Erythroblast (primary cell): Measurements from ENCODE around the gene HMGN1.
A peak's percentile ranks its signal among the peaks of the same experiment; 100 is the strongest.

Source experiments
- DNase-seq, 2 experiments: peaks; one replicate each; lab custom pipeline; 2025; lab: John Stamatoyannopoulos, UW
- GATA1 ChIP-seq: IDR thresholded peaks from 2 replicates; pipeline ENCODE4 v1.6.1; 2011; ENCODE audit warnings: low read depth, mild to moderate bottlenecking, control low read depth, low read length, moderate library complexity
- POLR2A ChIP-seq: IDR thresholded peaks from 2 replicates; pipeline ENCODE4 v1.6.1; 2011; ENCODE audit warnings: mild to moderate bottlenecking, low read length

The HMGN1 gene

DNA sequence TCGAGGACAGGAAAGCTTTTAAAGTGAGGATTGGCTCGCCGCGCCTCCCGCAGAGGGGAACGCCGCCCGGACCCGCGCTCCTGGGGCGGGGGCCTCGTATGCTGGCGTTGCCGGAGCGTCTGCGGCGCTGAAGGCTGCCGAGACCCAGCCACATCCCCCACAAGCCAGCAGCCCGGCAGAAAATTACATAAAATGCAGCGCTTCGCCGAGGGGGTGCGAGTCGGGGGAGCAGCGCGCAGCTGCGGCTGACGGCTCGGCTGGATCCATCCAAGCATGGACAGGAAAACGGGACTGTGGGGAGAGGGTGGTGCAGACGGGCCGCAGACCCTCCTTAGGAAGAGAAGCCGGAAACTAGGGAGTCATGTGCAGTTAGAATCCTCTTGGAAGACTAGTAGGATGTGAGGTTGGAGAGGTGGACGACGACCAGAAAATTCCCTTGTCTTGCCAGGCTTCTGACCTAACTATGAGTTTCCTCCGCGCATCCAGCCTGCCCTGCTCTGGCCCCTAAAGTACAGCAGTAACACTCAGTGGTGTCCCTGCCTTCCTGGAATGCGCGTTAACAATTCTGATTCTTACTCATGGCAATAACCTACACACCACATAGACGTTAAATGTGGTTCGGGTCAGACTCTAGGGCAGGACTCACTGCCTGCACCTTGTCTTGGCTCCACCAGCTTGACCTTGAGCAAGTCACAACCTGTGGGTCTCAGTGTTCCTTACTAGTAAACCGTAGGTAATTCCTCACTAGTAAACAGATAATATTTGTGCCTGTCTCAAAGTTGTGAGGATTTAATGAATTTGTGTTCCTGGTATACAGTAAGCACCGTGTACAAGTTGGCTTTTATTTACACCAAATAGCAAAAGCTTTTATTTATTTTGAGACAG is 34.5 kb downstream of the HMGN1 start:
- DNase-seq, result peak; percentile 57 to 68
- no peak for TF ChIP-seq GATA1
- no peak for TF ChIP-seq POLR2A

DNA sequence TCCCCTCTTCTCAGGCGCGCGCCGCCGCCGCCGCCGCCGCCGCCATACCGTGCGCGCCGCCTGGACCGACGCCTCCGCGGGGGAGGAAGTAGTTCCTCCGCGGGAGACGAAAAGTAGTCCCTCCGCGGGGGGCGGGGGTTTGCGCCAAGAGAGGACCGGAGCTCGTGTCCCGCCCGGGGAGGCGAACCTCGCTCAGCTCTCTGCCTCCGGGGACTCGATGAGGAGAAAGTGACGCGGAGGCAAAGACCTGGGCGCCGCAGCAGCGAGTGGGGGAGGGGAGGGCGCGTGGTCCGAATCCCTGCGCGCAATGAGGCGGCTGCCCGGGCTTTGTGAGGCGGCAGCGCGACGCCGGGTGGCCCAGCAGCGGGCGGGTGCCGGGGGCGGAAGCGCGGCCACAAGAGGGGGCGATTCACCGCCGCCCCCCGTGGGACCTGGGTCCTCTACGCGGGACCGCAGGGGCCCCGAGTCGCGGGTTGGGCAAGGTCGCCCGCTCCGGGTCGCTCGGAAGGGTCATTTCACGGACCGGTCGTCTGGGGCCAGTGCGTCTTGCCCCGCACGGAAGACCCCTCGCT is 35.2 kb downstream of the HMGN1 start, which contains the start of gene BRWD1:
Gene BRWD1 (minus strand): TSS at position 62 of the 572 bp plus-strand sequence. CDS start 141 bp downstream, outside the sequence.
- peak; percentile 96 to 97 for DNase-seq
- no peak for TF ChIP-seq GATA1
- peak; percentile 76 for TF ChIP-seq POLR2A

DNA sequence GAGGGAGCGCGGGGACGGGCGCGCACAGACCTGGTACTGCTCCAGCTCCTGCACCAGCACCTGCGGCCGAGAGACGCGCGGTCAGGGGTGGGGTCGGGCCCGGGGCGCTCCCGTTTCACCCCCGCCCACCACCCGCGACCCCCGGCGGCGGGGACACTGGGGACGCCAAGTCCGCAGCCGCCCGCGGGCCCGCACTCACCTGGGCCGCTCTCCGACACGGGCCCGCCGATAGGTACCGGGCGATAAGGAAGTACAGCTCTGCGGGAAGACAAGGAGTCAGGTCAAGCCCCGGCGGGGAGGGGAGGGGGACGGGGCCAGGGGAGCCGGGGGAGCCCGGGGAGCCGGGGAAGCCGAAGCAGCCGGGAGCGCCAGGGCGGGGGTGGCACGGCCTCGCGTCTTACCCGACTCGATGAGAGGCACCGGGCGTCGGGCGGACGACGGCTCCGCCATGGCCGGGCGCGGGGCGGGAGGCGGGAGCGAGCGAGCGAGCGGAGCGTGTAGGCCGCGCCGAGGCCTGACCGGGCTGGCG is 35.8 kb downstream of the HMGN1 start:
- DNase-seq, result no peak

DNA sequence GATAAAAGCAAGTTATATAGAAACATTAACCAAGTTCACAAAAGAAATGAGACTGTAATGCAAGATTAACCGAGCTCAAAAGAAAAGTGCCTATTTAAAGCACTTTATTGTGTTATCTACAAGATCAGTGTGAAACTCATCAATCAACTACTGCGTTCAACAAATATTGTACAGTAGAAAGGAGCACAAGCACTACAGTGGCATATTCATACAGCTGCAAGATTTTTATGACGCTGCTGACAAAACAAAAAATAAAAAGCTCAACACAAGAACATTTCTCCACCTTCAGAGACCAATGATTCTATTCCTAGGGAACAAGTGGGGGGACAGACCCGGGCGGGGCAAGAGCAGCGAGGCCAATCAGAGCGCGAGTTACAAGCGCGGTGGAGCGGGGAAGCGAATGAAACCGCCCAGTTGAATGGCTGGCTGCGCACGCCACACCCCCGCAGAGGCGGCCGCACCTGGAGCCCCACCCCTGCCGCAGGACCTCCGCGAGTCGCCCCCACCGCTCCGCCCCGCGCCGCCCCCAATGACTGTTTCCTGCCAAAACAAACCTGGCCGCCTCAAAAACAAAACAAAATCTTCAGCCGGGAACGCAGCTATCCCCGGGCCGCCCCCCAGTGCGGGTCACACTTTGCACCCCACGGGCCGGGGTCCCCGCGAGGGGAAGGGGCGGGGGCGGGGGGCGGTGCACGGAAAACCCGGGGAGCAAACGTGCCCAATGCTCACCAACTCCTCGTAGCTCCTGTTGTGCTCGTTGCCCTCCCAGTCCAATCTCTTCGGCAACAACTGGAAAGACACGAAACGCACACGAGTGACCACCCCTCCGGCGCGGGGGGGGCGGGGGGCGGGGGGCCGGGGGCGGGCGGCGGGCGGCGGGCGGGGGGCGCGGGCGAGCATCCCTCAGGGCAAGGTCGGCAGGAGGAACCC is 36.5 kb downstream of the HMGN1 start:
- TF ChIP-seq POLR2A (no peak), GATA1 (no peak)
- DNase-seq, result peak; percentile 92 to 95

More for the DNA sequence above, 35.8 kb downstream of the HMGN1 start:
- TF ChIP-seq GATA1 (no peak), POLR2A (no peak)

DNA sequence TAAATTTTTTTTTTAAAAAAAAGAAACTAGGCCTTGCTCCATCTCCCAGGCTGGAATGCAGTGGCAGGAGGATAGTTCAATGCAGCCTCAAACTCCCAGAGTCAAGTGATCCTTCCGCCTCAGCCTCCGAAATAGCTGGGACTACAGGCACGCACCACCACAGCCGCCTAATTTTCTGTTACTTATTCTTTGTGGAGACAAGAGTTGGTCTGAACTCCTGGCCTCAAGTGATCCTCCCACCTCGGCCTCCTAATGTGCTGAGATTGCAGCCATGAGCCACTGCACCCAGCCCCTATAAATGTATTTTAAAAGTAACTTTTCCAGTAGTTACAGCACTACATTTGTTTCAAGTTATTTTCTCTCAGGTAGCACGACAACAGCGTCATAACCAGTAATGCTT is 37.7 kb downstream of the HMGN1 start:
- TF ChIP-seq POLR2A (no peak), GATA1 (no peak)
- no peak for DNase-seq

DNA sequence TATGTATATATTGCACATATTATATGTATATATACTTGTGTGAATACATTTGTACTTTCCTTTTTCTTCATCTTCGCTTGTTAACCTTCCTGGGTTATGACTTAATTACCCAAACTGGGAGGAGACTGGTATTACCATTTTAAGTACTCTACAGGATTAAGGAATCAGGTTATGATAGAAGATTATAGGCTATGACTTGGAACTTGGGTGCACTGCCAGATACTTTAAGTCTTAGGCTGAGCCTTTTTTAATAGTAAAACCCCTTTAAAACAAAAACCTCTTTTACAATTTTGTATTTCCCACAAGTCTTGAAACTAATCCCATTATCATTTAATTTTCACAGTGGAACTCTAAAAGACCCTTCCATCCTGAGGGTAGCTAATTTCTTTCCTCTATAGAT is 41.4 kb downstream of the HMGN1 start:
- DNase-seq, result no peak
- TF ChIP-seq POLR2A (no peak), GATA1 (no peak)

DNA sequence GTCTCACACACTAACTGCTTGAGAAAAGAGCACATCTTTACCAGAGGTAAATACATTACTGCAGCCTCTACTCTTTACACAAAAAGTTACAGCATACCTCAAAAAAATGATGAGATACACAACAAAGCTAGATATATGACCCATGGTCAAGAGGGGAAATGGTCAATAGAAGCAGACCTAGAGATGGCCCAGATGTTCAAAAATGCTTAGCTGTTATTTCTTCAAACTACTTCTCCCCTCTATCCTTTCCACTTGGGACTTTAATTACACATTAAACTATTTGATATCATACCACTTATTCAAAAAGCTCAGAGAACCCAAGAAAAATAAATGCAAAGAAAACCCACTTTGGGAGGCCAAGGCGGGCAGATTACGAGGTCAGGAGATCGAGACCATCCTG is 48.3 kb downstream of the HMGN1 start:
- TF ChIP-seq POLR2A, result no peak
- no peak for TF ChIP-seq GATA1
- no peak for DNase-seq

DNA sequence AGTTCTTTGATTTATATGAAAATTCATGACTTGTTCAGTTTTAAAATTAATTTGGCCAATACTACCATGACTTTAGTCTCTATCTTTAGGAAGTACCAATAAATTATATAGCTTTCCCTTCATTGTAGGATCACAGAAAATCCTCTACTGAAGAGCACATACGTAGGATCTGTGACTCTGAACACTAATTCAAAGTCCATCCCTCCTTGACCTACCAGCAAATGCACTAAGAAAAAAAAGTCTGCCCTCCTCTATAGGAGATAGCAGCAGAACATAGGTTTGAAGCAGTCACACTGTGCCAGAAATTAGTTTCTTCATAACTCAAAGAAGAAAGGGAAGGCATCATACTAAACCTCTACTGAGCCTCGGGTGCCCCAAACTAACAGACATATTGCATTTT is 52.0 kb downstream of the HMGN1 start:
- TF ChIP-seq GATA1, result no peak
- no peak for TF ChIP-seq POLR2A
- no peak for DNase-seq
